IPS-18a (cell line): ENCODE data around the gene ITIH4.

Source experiments
- H3K27ac ChIP-seq: one replicate; pipeline ENCODE4 v1.5.1; 2013; ENCODE audit warnings: low read length
- H3K27me3 ChIP-seq: one replicate; pipeline ENCODE4 v1.6.1; 2013; ENCODE audit warnings: mild to moderate bottlenecking, low read length; ENCODE audit not compliant: control insufficient read depth, insufficient read depth
- H3K36me3 ChIP-seq: one replicate; pipeline ENCODE4 v1.6.1; 2013; ENCODE audit warnings: low read depth, low read length; ENCODE audit not compliant: control insufficient read depth
- H3K4me1 ChIP-seq: one replicate; pipeline ENCODE4 v1.6.1; 2013; ENCODE audit warnings: low read depth, low read length; ENCODE audit not compliant: control insufficient read depth
- H3K4me3 ChIP-seq: one replicate; pipeline ENCODE4 v1.5.1; 2013; ENCODE audit warnings: low read length
- H3K9ac ChIP-seq: one replicate; pipeline ENCODE4 v1.6.1; 2013; ENCODE audit warnings: mild to moderate bottlenecking, low read length, moderate library complexity
- H3K9me3 ChIP-seq: one replicate; pipeline ENCODE4 v1.6.1; 2013; ENCODE audit warnings: low read depth, low read length; ENCODE audit not compliant: control insufficient read depth

ITIH4 gene

GRCh38 chr3:52847726-52848125, 17.3 kb upstream of the ITIH4 start:
- Histone ChIP-seq H3K27ac (no peak overlapping the region), H3K4me3 (no peak overlapping the region), H3K36me3 (peaks cover 3% of the 10 kb centered on the region), H3K9me3 (no peaks in the 10 kb centered on the region), H3K9ac (no peak overlapping the region), H3K27me3 (no peaks in the 10 kb centered on the region), H3K4me1 (no peaks in the 10 kb centered on the region)

- no peaks in the 10 kb centered on the region for H3K4me1 ChIP-seq
- H3K9me3 ChIP-seq, result no peaks in the 10 kb centered on the region
- H3K9ac ChIP-seq, result no peak overlapping the region
- no peak overlapping the region for H3K27ac ChIP-seq
- H3K36me3 ChIP-seq, result peaks cover 3% of the 10 kb centered on the region
- no peak overlapping the region for H3K4me3 ChIP-seq
- no peaks in the 10 kb centered on the region for H3K27me3 ChIP-seq
Observed at GRCh38 chr3:52847241-52847640, 16.8 kb upstream of the ITIH4 start.

GRCh38 chr3:52846432-52846965, 16.0 kb upstream of the ITIH4 start:
- Histone ChIP-seq H3K4me1 (no peaks in the 10 kb centered on the region), H3K9me3 (no peaks in the 10 kb centered on the region), H3K9ac (no peak overlapping the region), H3K36me3 (no peaks in the 10 kb centered on the region), H3K4me3 (no peak overlapping the region), H3K27me3 (no peaks in the 10 kb centered on the region), H3K27ac (no peak overlapping the region)

GRCh38 chr3:52845691-52846431, 15.4 kb upstream of the ITIH4 start:
- H3K9me3 ChIP-seq, result no peaks in the 10 kb centered on the region
- no peak overlapping the region for H3K4me3 ChIP-seq
- H3K27ac ChIP-seq, result no peak overlapping the region
- no peaks in the 10 kb centered on the region for H3K4me1 ChIP-seq
- H3K36me3 ChIP-seq, result no peaks in the 10 kb centered on the region
- no peak overlapping the region for H3K9ac ChIP-seq
- H3K27me3 ChIP-seq, result no peaks in the 10 kb centered on the region

GRCh38 chr3:52845157-52845556, 14.7 kb upstream of the ITIH4 start:
- no peak overlapping the region for H3K4me3 ChIP-seq
- no peaks in the 10 kb centered on the region for H3K9me3 ChIP-seq
- H3K4me1 ChIP-seq, result no peaks in the 10 kb centered on the region
- no peak overlapping the region for H3K27ac ChIP-seq
- no peak overlapping the region for H3K9ac ChIP-seq
- H3K36me3 ChIP-seq, result no peaks in the 10 kb centered on the region
- no peaks in the 10 kb centered on the region for H3K27me3 ChIP-seq

- Histone ChIP-seq H3K4me3 (no peak overlapping the region), H3K27me3 (no peaks in the 10 kb centered on the region), H3K27ac (no peak overlapping the region), H3K36me3 (no peaks in the 10 kb centered on the region), H3K4me1 (no peaks in the 10 kb centered on the region), H3K9ac (no peak overlapping the region), H3K9me3 (no peaks in the 10 kb centered on the region)
Observed at GRCh38 chr3:52844290-52844975, 14.0 kb upstream of the ITIH4 start.

- Histone ChIP-seq H3K36me3 (no peaks in the 10 kb centered on the region), H3K4me1 (no peaks in the 10 kb centered on the region), H3K9me3 (no peaks in the 10 kb centered on the region), H3K27me3 (no peaks in the 10 kb centered on the region), H3K27ac (no peak overlapping the region), H3K9ac (no peak overlapping the region), H3K4me3 (no peak overlapping the region)
Observed at GRCh38 chr3:52843881-52844280, 13.4 kb upstream of the ITIH4 start.

GRCh38 chr3:52843108-52843865, 12.8 kb upstream of the ITIH4 start:
- Histone ChIP-seq H3K4me1 (no peaks in the 10 kb centered on the region), H3K36me3 (no peaks in the 10 kb centered on the region), H3K4me3 (no peak overlapping the region), H3K27me3 (no peaks in the 10 kb centered on the region), H3K27ac (no peak overlapping the region), H3K9me3 (no peaks in the 10 kb centered on the region), H3K9ac (no peak overlapping the region)

- no peak overlapping the region for H3K27ac ChIP-seq
Observed at GRCh38 chr3:52842424-52842823, 12.0 kb upstream of the ITIH4 start.

GRCh38 chr3:52841981-52842340, 11.5 kb upstream of the ITIH4 start:
- no peaks in the 10 kb centered on the region for H3K27me3 ChIP-seq
- no peaks in the 10 kb centered on the region for H3K36me3 ChIP-seq
- no peaks in the 10 kb centered on the region for H3K4me1 ChIP-seq
- no peak overlapping the region for H3K9ac ChIP-seq
- no peak overlapping the region for H3K27ac ChIP-seq
- no peak overlapping the region for H3K4me3 ChIP-seq
- H3K9me3 ChIP-seq, result no peaks in the 10 kb centered on the region

More at GRCh38 chr3:52842424-52842823, 12.0 kb upstream of the ITIH4 start:
- no peaks in the 10 kb centered on the region for H3K4me1 ChIP-seq
- H3K4me3 ChIP-seq, result no peak overlapping the region
- no peaks in the 10 kb centered on the region for H3K36me3 ChIP-seq
- no peaks in the 10 kb centered on the region for H3K27me3 ChIP-seq
- no peaks in the 10 kb centered on the region for H3K9me3 ChIP-seq
- H3K9ac ChIP-seq, result no peak overlapping the region

GRCh38 chr3:52841211-52841980, 10.9 kb upstream of the ITIH4 start:
- Histone ChIP-seq H3K4me3 (no peak overlapping the region), H3K27me3 (no peaks in the 10 kb centered on the region), H3K4me1 (no peaks in the 10 kb centered on the region), H3K9ac (no peak overlapping the region), H3K27ac (no peak overlapping the region), H3K9me3 (no peaks in the 10 kb centered on the region), H3K36me3 (no peaks in the 10 kb centered on the region)
